ENCODE measurements around the gene SLC8B1. TPM values are rescaled to one million over a fixed set of nuclear protein-coding genes. Genes with fewer than 3 reads are reported as not detected.

The SLC8B1 gene
- total and polyA plus RNA-seq, 2 donors (not counting 1 experiment from before 2014, with no cell fraction given) = 16.7 to 16.8 TPM

GRCh38 chr12:113287899-113288282, 47.0 kb downstream of the SLC8B1 start:
- H3K9me3 ChIP-seq (ENCODE audit: control insufficient read depth, insufficient read depth, low read depth, low read length) = no peaks in the 10 kb centered on the region
- no peak overlapping the region for H3K4me3 ChIP-seq (replicated peaks in 1 of 4; ENCODE audit: control extremely low read depth in 1 of 4, insufficient read depth in 1 of 4, low read depth in 3 of 4, low read length in 4 of 4)
- H3K4me1 ChIP-seq (ENCODE audit: control insufficient read depth, extremely low read depth, insufficient read depth, low read length) = no peaks in the 10 kb centered on the region
- H3K79me2 ChIP-seq (ENCODE audit: control insufficient read depth, insufficient read depth, low read length) = no peaks in the 10 kb centered on the region
- no peak overlapping the region for H2AFZ ChIP-seq (ENCODE audit: low read length)
- H3K36me3 ChIP-seq (ENCODE audit: control insufficient read depth, insufficient read depth, low read length) = no peaks in the 10 kb centered on the region
- no peaks in the 10 kb centered on the region for H4K20me1 ChIP-seq (ENCODE audit: control insufficient read depth, extremely low read depth, insufficient read depth, low read length)
- DNase-seq (ENCODE audit: low read depth in 2 of 2) = no peak
- H3K27ac ChIP-seq (ENCODE audit: insufficient read depth, low read length) = no peak overlapping the region
- H3K27me3 ChIP-seq (ENCODE audit: control insufficient read depth, insufficient read depth, low read length) = no peaks in the 10 kb centered on the region
- no peak overlapping the region for H3K4me2 ChIP-seq (ENCODE audit: extremely low read depth, insufficient read depth, low read length)
- TF ChIP-seq CTCF (conservative IDR thresholded peaks at IDR 0.05 in 1 of 2, IDR thresholded peaks at IDR 0.05 in 1 of 2; ENCODE audit: low read depth in 1 of 2, low read length in 2 of 2) (no peak), EZH2 (IDR thresholded peaks at IDR 0.05; ENCODE audit: low read length, missing control alignments) (no peak)
- H3K9ac ChIP-seq (ENCODE audit: insufficient read depth, low read length) = no peak overlapping the region

DNA sequence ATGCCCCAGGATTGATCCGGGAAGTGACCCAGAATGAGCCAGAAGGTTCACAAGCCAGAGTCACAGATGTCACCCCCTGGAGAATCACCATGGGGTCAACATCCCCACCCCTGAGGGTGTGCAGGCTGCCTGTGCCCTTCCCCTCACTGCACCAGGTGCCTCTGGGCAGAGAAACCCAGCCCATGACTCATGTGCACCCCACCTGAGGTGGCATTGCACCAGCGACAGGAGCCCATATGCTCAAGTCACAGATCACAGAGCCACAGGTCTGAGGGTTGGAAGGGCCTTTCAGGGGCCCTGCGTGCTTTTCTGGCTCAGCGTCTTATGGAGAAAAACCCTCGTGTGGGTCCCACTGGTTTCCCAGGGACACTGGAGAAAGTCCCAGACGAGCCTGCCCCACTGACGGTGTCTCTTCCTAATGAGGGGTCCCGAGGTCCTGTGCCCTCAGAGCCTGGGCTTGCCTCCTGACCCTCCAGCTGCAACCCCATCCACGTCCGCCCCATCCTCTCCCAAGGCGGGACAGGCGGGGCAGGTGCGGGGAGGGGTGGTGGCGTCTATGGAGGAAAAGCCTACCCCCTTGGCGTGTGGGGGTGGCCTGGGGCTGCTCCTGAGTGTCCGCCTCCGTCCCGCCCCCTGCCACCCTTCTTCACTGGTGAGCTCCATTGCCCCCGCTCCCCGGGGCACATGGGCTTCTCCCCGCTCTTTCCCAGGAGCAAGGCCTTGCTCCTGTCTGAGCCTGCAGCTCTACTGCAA, 47.6 kb downstream of the SLC8B1 start:
- no peaks in the 10 kb centered on the region for H4K20me1 ChIP-seq (ENCODE audit: control insufficient read depth, extremely low read depth, insufficient read depth, low read length)
- no peaks in the 10 kb centered on the region for H3K27me3 ChIP-seq (ENCODE audit: control insufficient read depth, insufficient read depth, low read length)
- H2AFZ ChIP-seq (ENCODE audit: low read length) = no peak overlapping the region
- no peaks in the 10 kb centered on the region for H3K36me3 ChIP-seq (ENCODE audit: control insufficient read depth, insufficient read depth, low read length)
- H3K27ac ChIP-seq (ENCODE audit: insufficient read depth, low read length) = no peak overlapping the region
- H3K9ac ChIP-seq (ENCODE audit: insufficient read depth, low read length) = no peak overlapping the region
- DNase-seq (ENCODE audit: low read depth in 2 of 2) = no peak
- no peak overlapping the region for H3K4me3 ChIP-seq (replicated peaks in 1 of 4; ENCODE audit: control extremely low read depth in 1 of 4, insufficient read depth in 1 of 4, low read depth in 3 of 4, low read length in 4 of 4)
- H3K79me2 ChIP-seq (ENCODE audit: control insufficient read depth, insufficient read depth, low read length) = no peaks in the 10 kb centered on the region
- no peaks in the 10 kb centered on the region for H3K9me3 ChIP-seq (ENCODE audit: control insufficient read depth, insufficient read depth, low read depth, low read length)
- TF ChIP-seq CTCF (conservative IDR thresholded peaks at IDR 0.05 in 1 of 2, IDR thresholded peaks at IDR 0.05 in 1 of 2; ENCODE audit: low read depth in 1 of 2, low read length in 2 of 2) (no peak), EZH2 (IDR thresholded peaks at IDR 0.05; ENCODE audit: low read length, missing control alignments) (no peak)
- H3K4me1 ChIP-seq (ENCODE audit: control insufficient read depth, extremely low read depth, insufficient read depth, low read length) = no peaks in the 10 kb centered on the region
- H3K4me2 ChIP-seq (ENCODE audit: extremely low read depth, insufficient read depth, low read length) = no peak overlapping the region

GRCh38 chr12:113286712-113287111, 48.2 kb downstream of the SLC8B1 start:
- DNase-seq (ENCODE audit: low read depth in 2 of 2) = no peak
- H3K27ac ChIP-seq (ENCODE audit: insufficient read depth, low read length) = no peak overlapping the region

More at GRCh38 chr12:113286712-113287111, 48.2 kb downstream of the SLC8B1 start:
- Histone ChIP-seq H3K4me1 (ENCODE audit: control insufficient read depth, extremely low read depth, insufficient read depth, low read length) (no peaks in the 10 kb centered on the region), H3K9ac (ENCODE audit: insufficient read depth, low read length) (no peak overlapping the region), H4K20me1 (ENCODE audit: control insufficient read depth, extremely low read depth, insufficient read depth, low read length) (no peaks in the 10 kb centered on the region), H3K79me2 (ENCODE audit: control insufficient read depth, insufficient read depth, low read length) (no peaks in the 10 kb centered on the region), H3K9me3 (ENCODE audit: control insufficient read depth, insufficient read depth, low read depth, low read length) (no peaks in the 10 kb centered on the region), H3K4me2 (ENCODE audit: extremely low read depth, insufficient read depth, low read length) (no peak overlapping the region), H2AFZ (ENCODE audit: low read length) (no peak overlapping the region), H3K4me3 (replicated peaks in 1 of 4; ENCODE audit: control extremely low read depth in 1 of 4, insufficient read depth in 1 of 4, low read depth in 3 of 4, low read length in 4 of 4) (no peak overlapping the region), H3K27me3 (ENCODE audit: control insufficient read depth, insufficient read depth, low read length) (no peaks in the 10 kb centered on the region), H3K36me3 (ENCODE audit: control insufficient read depth, insufficient read depth, low read length) (no peaks in the 10 kb centered on the region)
- no peak for TF ChIP-seq CTCF (conservative IDR thresholded peaks at IDR 0.05 in 1 of 2, IDR thresholded peaks at IDR 0.05 in 1 of 2; ENCODE audit: low read depth in 1 of 2, low read length in 2 of 2)
- TF ChIP-seq EZH2 (IDR thresholded peaks at IDR 0.05; ENCODE audit: low read length, missing control alignments) = no peak

Measured in fibroblast of lung (primary cell).